ENCODE measurements around the gene GDA.

GRCh38 chr9:72124947-72125346 is 24.3 kb upstream of the GDA start:
- no peak for TF ChIP-seq CTCF (IDR thresholded peaks at IDR 0.05)
- no peak for TF ChIP-seq POLR2A (IDR thresholded peaks at IDR 0.05)
